Measurements from ENCODE around the gene TRIO.

TRIO gene

GRCh38 chr5:14414007-14414406 is 270.9 kb downstream of the TRIO start:
- H3K9me3 ChIP-seq (ENCODE audit: control insufficient read depth, low read length) = no peaks in the 10 kb centered on the region
- no peaks in the 10 kb centered on the region for H3K27me3 ChIP-seq (ENCODE audit: control insufficient read depth, insufficient read depth, low read length)
- H3K9ac ChIP-seq (ENCODE audit: low read length) = no peak overlapping the region
- no peak overlapping the region for H3K4me3 ChIP-seq (ENCODE audit: low read length)
- H3K4me1 ChIP-seq (ENCODE audit: control insufficient read depth, insufficient read depth, low read length) = no peaks in the 10 kb centered on the region
- no peaks in the 10 kb centered on the region for H3K36me3 ChIP-seq (ENCODE audit: control insufficient read depth, insufficient read depth, low read length)

DNA sequence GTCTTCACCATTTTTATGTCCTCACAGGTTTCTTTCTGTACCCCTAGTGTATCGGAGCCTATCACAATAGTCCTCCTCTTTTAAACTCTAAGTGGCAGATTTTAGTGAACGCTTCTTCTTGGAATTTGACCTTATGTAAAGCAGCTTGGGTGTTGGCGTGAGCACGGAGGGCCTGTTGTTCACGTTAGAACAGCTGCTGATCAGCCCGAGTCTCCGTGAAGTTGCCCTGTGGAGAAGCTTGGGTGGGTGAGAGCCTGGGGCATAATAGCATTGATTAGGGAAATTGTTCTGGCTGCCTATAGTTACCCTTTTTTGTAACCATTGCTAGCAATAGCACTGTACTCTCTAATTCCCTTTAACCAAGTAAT is 271.5 kb downstream of the TRIO start:
- Histone ChIP-seq H3K4me3 (ENCODE audit: low read length) (no peak overlapping the region), H3K27me3 (ENCODE audit: control insufficient read depth, insufficient read depth, low read length) (no peaks in the 10 kb centered on the region), H3K36me3 (ENCODE audit: control insufficient read depth, insufficient read depth, low read length) (no peaks in the 10 kb centered on the region), H3K4me1 (ENCODE audit: control insufficient read depth, insufficient read depth, low read length) (no peaks in the 10 kb centered on the region), H3K9me3 (ENCODE audit: control insufficient read depth, low read length) (no peaks in the 10 kb centered on the region), H3K9ac (ENCODE audit: low read length) (no peak overlapping the region)

GRCh38 chr5:14415024-14415697 is 272.0 kb downstream of the TRIO start:
- Histone ChIP-seq H3K27me3 (ENCODE audit: control insufficient read depth, insufficient read depth, low read length) (no peaks in the 10 kb centered on the region), H3K36me3 (ENCODE audit: control insufficient read depth, insufficient read depth, low read length) (no peaks in the 10 kb centered on the region), H3K4me1 (ENCODE audit: control insufficient read depth, insufficient read depth, low read length) (no peaks in the 10 kb centered on the region), H3K9ac (ENCODE audit: low read length) (no peak overlapping the region), H3K4me3 (ENCODE audit: low read length) (no peak overlapping the region), H3K9me3 (ENCODE audit: control insufficient read depth, low read length) (no peaks in the 10 kb centered on the region)

DNA sequence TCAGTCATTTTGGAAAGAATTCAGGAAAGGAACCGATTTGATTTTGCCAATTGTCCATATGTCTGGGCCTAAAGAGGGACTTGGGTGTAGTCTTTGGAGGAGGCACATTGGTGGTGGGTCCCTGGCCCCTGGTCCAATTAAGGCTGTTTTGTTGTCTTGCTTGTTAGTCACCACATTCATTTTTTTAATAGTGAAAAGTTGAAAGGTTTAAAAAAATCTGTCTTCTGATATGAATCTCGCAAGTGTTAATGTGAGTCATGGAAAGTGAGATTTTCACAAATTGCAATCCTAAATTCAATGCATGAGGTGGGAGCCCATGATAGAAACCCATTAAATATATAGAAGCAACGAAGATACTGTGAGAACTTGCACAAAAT is 272.5 kb downstream of the TRIO start:
- H3K27me3 ChIP-seq (ENCODE audit: control insufficient read depth, insufficient read depth, low read length) = no peaks in the 10 kb centered on the region
- no peaks in the 10 kb centered on the region for H3K36me3 ChIP-seq (ENCODE audit: control insufficient read depth, insufficient read depth, low read length)
- no peaks in the 10 kb centered on the region for H3K4me1 ChIP-seq (ENCODE audit: control insufficient read depth, insufficient read depth, low read length)
- H3K4me3 ChIP-seq (ENCODE audit: low read length) = no peak overlapping the region
- no peak overlapping the region for H3K9ac ChIP-seq (ENCODE audit: low read length)
- H3K9me3 ChIP-seq (ENCODE audit: control insufficient read depth, low read length) = no peaks in the 10 kb centered on the region

DNA sequence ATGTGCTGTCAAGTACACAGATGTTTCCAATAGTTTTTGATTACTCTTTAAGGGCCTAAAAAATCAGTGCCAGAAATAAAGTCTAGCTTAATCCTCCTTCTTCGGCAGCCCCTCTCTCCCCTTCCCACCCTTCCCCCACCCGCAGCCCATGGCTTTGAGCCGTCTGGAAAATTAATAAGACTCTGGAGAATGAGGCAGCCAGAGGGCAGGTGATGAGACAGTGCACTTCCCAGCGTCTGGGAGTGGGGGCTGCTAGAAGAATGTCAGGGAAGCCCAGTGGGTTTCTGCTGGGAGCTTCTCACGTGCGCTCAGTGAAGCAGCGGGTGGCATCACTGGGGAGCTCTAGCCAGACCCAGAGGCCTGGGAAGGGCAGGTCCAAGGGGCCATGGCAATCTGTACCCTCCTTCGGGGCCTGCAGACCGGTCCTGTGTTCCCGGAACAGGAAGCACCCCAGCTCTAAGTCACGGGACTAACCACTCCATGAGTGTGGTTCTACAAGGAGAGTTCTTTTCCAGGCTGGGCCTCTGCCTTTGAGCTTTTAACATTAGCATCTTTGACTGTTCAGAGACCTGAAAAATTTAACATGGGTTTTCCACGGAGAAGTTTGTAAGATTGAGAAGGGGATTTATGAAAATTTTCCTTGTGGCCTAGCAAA is 273.6 kb downstream of the TRIO start:
- H3K27me3 ChIP-seq (ENCODE audit: control insufficient read depth, insufficient read depth, low read length) = no peaks in the 10 kb centered on the region
- H3K36me3 ChIP-seq (ENCODE audit: control insufficient read depth, insufficient read depth, low read length) = peaks cover 2% of the 10 kb centered on the region
- H3K4me3 ChIP-seq (ENCODE audit: low read length) = no peak overlapping the region
- H3K9ac ChIP-seq (ENCODE audit: low read length) = no peak overlapping the region
- no peaks in the 10 kb centered on the region for H3K4me1 ChIP-seq (ENCODE audit: control insufficient read depth, insufficient read depth, low read length)
- no peaks in the 10 kb centered on the region for H3K9me3 ChIP-seq (ENCODE audit: control insufficient read depth, low read length)

- Histone ChIP-seq H3K9ac (ENCODE audit: low read length) (no peak overlapping the region), H3K27me3 (ENCODE audit: control insufficient read depth, insufficient read depth, low read length) (no peaks in the 10 kb centered on the region), H3K4me3 (ENCODE audit: low read length) (no peak overlapping the region), H3K9me3 (ENCODE audit: control insufficient read depth, low read length) (no peaks in the 10 kb centered on the region), H3K36me3 (ENCODE audit: control insufficient read depth, insufficient read depth, low read length) (peaks cover 5% of the 10 kb centered on the region), H3K4me1 (ENCODE audit: control insufficient read depth, insufficient read depth, low read length) (no peaks in the 10 kb centered on the region)
These were observed 274.2 kb downstream of the TRIO start for GRCh38 chr5:14417276-14417730.

GRCh38 chr5:14417792-14418765 is 274.9 kb downstream of the TRIO start:
- Histone ChIP-seq H3K36me3 (ENCODE audit: control insufficient read depth, insufficient read depth, low read length) (peaks cover 5% of the 10 kb centered on the region), H3K9ac (ENCODE audit: low read length) (no peak overlapping the region), H3K4me3 (ENCODE audit: low read length) (no peak overlapping the region), H3K9me3 (ENCODE audit: control insufficient read depth, low read length) (no peaks in the 10 kb centered on the region), H3K27me3 (ENCODE audit: control insufficient read depth, insufficient read depth, low read length) (no peaks in the 10 kb centered on the region), H3K4me1 (ENCODE audit: control insufficient read depth, insufficient read depth, low read length) (no peaks in the 10 kb centered on the region)

GRCh38 chr5:14419686-14420085 is 276.5 kb downstream of the TRIO start:
- no peaks in the 10 kb centered on the region for H3K4me1 ChIP-seq (ENCODE audit: control insufficient read depth, insufficient read depth, low read length)
- H3K36me3 ChIP-seq (ENCODE audit: control insufficient read depth, insufficient read depth, low read length) = peaks cover 5% of the 10 kb centered on the region
- no peaks in the 10 kb centered on the region for H3K9me3 ChIP-seq (ENCODE audit: control insufficient read depth, low read length)

GRCh38 chr5:14420101-14420811 is 277.1 kb downstream of the TRIO start:
- Histone ChIP-seq H3K4me1 (ENCODE audit: control insufficient read depth, insufficient read depth, low read length) (no peaks in the 10 kb centered on the region), H3K9me3 (ENCODE audit: control insufficient read depth, low read length) (no peaks in the 10 kb centered on the region), H3K36me3 (ENCODE audit: control insufficient read depth, insufficient read depth, low read length) (peaks cover 5% of the 10 kb centered on the region), H3K9ac (ENCODE audit: low read length) (no peak overlapping the region), H3K4me3 (ENCODE audit: low read length) (no peak overlapping the region), H3K27me3 (ENCODE audit: control insufficient read depth, insufficient read depth, low read length) (no peaks in the 10 kb centered on the region)

More at GRCh38 chr5:14419686-14420085, 276.5 kb downstream of the TRIO start:
- H3K4me3 ChIP-seq (ENCODE audit: low read length) = no peak overlapping the region
- H3K9ac ChIP-seq (ENCODE audit: low read length) = no peak overlapping the region
- H3K27me3 ChIP-seq (ENCODE audit: control insufficient read depth, insufficient read depth, low read length) = no peaks in the 10 kb centered on the region

DNA sequence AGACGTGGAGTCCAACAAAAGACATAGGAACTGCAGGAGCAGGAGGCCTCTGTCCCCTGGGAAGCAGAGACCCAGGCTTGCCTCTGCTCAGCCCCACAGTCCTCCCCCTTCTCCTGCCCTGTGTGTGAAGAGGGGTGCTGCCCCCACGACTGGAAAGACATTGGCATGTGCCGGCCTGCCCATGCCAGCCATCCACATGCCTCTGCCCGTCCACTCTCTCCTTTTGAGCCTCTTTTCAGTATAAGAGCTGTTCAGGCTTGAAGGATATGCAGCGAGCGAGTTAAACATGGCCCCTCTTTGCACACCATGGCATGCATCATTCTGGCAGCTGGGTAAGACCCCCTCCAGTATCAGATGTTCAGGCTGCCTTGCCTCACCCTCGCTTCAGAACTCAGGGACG is 278.7 kb downstream of the TRIO start:
- peaks cover 5% of the 10 kb centered on the region for H3K36me3 ChIP-seq (ENCODE audit: control insufficient read depth, insufficient read depth, low read length)

GRCh38 chr5:14424011-14424685 is 281.0 kb downstream of the TRIO start:
- H3K36me3 ChIP-seq (ENCODE audit: control insufficient read depth, insufficient read depth, low read length) = peaks cover 5% of the 10 kb centered on the region
- H3K9me3 ChIP-seq (ENCODE audit: control insufficient read depth, low read length) = no peaks in the 10 kb centered on the region
- H3K4me1 ChIP-seq (ENCODE audit: control insufficient read depth, insufficient read depth, low read length) = peaks cover 5% of the 10 kb centered on the region
- H3K27me3 ChIP-seq (ENCODE audit: control insufficient read depth, insufficient read depth, low read length) = no peaks in the 10 kb centered on the region
- no peak overlapping the region for H3K4me3 ChIP-seq (ENCODE audit: low read length)
- H3K9ac ChIP-seq (ENCODE audit: low read length) = no peak overlapping the region

More for the DNA sequence above, 278.7 kb downstream of the TRIO start:
- Histone ChIP-seq H3K9ac (ENCODE audit: low read length) (no peak overlapping the region), H3K27me3 (ENCODE audit: control insufficient read depth, insufficient read depth, low read length) (no peaks in the 10 kb centered on the region), H3K9me3 (ENCODE audit: control insufficient read depth, low read length) (no peaks in the 10 kb centered on the region), H3K4me3 (ENCODE audit: low read length) (no peak overlapping the region), H3K4me1 (ENCODE audit: control insufficient read depth, insufficient read depth, low read length) (no peaks in the 10 kb centered on the region)
